OCI-LY3 (cell line): ENCODE data around the gene EMID1.

ENCODE experiments used
- CTCF ChIP-seq: fragments of 200-600, 300-600 bp; sonication (generic); IDR thresholded peaks from 2 replicates; pipeline ENCODE4 v1.5.1; 2014; ENCODE audit warnings: antibody characterized with exemption, low read length, low read depth
- EZH2phosphoT487 ChIP-seq: fragments of 200-600 bp; shearing (Covaris generic); IDR thresholded peaks from 2 replicates; pipeline ENCODE4 v1.6.1; 2018; ENCODE audit warnings: antibody characterized with exemption, mixed run types, low read depth

DNA sequence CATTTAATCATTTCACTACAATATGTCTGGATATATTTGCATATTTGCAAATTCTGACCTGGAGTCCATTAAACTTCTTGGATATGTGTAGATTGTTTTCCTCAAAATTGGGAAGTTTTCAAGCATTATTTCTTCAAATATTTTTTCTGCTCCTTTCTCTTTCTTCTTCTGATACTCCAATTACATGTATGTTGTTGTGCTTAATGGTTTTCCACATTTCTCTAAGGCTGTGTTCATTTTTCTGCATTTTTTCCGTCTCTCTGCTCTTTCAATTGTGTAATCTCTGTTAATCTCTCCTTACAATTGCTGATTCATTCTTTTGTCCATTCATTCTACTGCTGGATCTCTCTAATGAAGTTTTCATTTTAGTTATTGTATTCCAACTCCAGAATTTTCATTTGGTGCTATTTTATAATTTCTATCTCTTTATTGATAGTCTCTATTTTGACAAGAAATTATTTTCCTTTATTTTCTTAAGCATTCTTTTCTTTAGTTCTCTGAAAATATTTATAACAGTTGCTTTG lies 30.3 kb upstream of the EMID1 start:
- no peak for TF ChIP-seq CTCF
- TF ChIP-seq EZH2phosphoT487 = no peak
